Left hindlimb (tissue), 1 donor: ENCODE results near the gene TNFRSF21.
A peak's percentile ranks its signal among the peaks of the same experiment; 100 is the strongest.
"Not testable (repeated sequence)": the region's sequence is repeated elsewhere in the genome, so short reads cannot be mapped to it uniquely, and the experiment has no call there.

Experiments
- DNase-seq: peaks from one replicate; pipeline ENCODE4 v3.0.0-alpha.2; 2018

Gene TNFRSF21

GRCh38 chr6:47283993-47284392 is 25.7 kb downstream of the TNFRSF21 start:
- DNase-seq = no peak

- no peak for DNase-seq
Observed at GRCh38 chr6:47278545-47278944, 31.2 kb downstream of the TNFRSF21 start.

GRCh38 chr6:47277702-47278101 is 32.0 kb downstream of the TNFRSF21 start:
- no peak for DNase-seq

DNA sequence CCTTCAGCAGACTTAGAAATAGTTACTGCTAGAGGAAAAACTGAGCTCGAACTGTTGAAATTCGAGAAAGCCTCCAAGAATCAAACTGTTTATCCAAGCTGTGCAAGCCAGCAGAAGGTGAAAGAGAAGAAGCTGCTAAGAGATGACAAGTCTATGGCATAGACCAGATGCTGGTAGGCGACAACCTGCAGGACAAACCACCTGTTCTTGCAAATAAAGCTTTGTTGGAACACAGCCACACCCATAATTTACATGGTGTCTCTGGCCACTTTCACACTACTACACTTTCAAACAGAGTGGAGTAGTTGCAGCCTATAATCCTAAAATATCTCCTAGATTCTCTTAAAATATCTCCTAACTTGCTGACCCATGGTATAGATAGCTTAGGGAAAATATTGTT is 33.3 kb downstream of the TNFRSF21 start:
- DNase-seq = no peak

DNA sequence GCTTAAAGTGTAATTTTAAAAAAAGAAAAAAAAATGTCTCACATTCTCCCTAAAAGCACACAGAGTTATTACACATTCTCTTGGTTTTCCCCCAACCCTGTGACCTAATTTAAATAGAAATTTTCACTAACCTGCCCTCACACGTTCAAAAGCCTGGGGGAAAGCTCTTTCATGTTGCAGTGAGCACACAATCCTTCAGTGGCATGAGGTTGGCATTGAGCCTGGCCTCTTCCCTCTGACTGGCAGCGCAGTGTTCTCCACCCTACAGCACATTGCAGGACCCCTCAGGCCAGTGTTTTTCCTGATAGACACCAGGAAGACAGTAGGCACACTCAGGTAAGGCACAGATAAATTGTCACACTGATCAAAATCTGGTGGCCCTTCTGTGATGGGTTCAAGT is 34.1 kb downstream of the TNFRSF21 start:
- DNase-seq = no peak

DNA sequence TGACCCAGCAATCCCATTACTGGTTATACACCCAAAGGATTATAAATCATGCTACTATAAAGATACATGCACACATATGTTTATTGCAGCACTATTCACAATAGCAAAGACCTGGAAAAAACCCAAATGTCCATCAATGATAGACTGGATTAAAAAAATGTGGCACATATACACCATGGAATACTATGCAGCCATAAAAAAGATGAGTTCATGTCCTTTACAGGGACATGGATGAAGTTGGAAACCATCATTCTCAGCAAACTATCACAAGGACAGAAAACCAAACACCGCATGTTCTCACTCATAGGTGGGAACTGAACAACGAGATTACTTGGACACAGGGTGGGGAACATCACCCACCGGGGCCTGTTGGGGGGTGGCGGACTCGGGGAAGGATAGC is 34.6 kb downstream of the TNFRSF21 start:
- DNase-seq = not testable (repeated sequence)

DNA sequence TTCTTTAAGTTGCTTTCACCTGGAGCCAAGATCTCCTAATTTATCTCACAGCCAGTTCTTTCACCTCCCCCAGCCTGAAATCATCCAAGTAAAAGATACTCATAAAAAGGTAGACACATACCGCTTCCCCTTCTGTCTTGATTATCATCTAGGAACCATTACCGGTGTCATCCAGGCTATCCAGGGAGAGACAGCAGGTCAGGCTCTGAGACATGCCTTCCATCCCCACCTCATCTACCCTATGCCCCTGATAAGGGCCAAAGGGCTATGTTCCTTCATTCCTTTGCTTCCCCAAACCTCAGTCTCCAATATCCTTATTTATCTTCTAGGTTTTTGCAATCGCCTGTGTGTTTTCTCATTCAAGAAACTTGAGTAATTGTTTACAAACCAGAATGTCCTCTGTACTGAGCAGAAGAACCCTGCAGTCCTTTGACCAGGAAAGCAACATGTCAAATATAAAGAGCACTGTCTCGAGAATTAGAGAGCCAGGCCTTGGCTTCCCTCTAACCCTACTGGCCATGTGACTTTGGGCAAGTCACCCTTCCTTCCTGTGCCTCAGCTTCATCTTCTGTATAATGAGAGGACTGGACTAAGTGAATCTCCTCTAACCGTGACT is 41.0 kb downstream of the TNFRSF21 start:
- no peak for DNase-seq

GRCh38 chr6:47267301-47267700 is 42.4 kb downstream of the TNFRSF21 start:
- DNase-seq = no peak

DNA sequence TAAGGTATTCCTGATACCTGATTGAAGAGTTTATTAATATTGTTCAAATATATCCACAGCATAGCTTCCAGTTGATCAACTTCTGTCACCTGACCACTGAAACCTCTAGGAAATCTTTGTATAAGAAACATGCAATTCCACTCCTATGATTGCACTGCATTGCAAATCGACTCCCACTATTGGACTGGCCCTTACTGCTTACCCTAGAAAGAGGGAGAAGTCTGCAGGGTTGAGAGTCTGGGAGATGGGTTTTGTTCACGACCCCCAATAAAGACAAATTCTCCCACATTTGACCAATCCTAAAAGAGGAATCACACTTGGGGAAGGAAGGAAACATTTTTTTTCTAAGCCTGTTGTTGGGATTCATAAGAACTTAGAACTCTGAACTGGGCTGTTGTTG is 43.7 kb downstream of the TNFRSF21 start:
- DNase-seq = no peak

GRCh38 chr6:47264775-47265184 is 44.9 kb downstream of the TNFRSF21 start:
- DNase-seq = peak; percentile 55

DNA sequence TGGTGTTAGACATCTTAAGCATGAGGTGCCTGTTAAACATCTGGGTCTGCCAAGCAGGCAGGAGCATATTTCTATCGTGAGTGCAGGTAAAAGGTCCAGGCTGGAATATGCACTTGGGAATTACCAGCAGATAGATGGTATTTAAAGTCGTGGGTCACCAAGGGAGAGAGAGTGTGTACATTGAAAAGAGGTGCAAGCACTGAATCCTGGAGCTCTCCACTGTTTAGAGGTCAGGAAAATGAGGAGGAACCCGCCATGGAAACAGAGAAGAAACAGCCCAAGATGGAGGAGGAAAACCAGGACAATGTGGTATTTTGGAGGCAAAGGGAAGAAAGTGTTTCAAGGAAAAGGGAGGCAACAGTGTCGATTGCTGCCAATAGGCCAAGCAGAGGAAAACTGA is 46.4 kb downstream of the TNFRSF21 start:
- DNase-seq = no peak

GRCh38 chr6:47262231-47262630 is 47.5 kb downstream of the TNFRSF21 start:
- DNase-seq = no peak

GRCh38 chr6:47261191-47261590 is 48.5 kb downstream of the TNFRSF21 start:
- DNase-seq = no peak

DNA sequence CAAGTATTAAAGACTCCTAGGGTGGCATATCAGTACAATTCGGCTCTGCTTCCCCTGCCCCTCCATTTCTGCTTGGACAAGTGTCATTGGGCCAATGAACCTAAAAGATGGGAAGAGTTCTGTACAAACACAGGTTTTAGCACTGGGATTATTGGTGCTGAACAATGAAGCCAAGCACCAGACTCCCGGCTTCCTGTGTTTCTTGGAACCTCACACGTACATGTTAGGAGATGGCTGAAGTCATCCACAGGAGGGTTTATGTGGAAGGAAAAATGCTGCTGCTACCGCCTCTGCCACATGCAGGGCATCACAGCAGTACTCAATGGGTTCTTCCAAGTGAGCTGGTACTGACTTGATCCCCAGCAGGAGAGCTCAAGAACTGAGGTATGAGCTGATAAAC is 49.7 kb downstream of the TNFRSF21 start:
- DNase-seq = no peak

DNA sequence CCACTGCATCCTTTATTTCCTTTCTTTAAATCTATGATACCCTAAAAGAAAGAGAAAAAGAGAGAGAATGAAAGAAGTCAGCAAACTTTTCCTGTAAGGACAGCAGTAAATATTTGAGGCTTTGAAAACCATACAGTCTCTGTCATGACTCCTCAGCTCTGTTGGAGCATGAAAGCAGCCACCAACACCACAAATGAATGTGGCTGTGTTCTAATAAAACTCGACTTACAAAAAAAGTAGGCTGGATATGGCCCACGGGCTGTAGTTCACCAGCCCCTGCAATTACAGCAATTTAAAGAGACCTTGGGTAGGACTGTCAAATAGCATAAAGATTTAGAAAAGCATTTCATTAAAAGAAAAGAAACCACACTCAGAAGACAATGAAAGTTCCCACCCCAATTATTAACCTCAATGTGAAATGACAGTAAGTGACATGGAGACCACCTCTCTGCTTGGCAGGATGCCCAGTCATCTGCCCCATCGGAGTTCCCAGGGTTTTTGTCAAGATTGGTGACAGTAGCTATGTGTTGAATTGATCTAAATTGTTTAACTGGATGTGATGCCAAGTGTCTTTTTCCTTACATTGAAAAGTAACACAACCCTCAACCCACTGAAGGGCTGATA is 50.9 kb downstream of the TNFRSF21 start:
- no peak for DNase-seq

- DNase-seq = no peak
Observed at GRCh38 chr6:47256981-47257730, 52.5 kb downstream of the TNFRSF21 start.

DNA sequence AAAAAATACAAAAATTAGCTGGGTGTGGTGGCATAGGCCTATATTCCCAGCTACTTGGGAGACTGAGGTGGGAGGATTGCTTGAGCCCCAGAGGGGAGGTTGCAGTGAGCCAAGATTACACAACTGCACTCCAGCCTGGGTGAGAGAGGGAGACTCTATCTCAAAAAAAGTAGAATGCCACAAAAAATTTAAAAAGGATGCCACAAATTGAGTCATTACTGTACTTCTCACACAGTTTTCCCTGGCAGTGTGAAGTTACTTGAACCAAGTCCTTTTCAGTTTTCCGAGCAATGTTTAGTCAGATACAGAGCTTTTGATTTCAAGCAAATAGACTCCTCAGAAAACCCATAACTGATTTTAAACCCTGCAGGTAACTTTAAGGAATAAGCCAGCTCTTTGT is 53.3 kb downstream of the TNFRSF21 start:
- no peak for DNase-seq

DNA sequence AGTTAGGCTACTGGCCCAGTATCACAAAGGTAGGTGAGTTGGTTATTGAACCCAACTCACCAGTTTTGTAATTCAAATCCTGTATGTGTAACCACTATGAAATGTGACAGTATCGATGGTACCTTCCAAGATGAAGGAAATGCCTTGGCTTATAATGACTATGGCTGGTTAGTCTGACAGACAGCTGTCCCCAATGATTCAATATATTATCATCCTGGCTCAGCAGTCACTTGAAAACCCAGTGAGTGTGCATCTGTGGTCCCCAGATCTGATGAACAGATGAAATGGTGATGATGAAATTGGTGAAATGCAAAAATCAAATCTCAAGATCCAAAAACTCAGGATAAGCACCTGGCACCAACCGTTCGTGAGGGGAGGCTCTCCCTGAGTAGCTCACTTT is 54.8 kb downstream of the TNFRSF21 start:
- DNase-seq = no peak

DNA sequence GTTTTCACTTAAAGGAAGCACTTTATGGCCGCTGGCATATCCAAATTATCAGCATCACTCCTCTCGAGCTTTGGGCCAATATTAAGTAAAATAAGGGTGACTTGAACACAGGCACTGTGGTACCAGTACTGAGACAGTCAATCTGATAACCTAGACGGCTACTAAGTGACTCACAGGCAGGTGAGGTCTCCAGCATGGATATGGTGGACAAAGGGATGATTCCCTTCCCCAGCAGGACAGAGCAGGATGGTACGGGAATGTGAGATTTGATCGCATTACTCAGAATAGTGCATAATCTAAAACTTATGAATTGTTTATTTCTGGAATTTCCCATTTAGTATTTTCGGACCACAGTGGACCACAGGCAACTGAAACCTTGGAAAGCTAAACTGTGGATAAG is 55.7 kb downstream of the TNFRSF21 start:
- no peak for DNase-seq

DNA sequence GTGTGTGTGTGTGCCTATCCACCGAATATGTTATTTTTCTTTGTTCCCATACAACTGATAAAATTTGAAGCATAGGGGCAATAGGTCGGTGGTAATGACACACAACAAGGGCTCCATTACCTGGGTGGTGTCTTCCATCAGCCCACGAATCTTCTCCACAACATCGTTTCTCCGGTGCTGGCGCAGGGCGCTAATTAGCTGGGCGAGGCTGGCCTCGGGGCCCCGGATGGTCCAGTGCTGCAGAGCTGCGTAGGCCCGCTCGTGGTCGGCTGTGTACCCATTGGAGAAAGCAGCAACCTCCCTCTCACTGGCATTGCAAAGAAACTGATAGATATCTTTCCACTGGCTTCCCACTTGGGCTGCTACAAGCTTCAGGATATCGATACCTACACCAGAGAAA is 56.6 kb downstream of the TNFRSF21 start:
- DNase-seq = no peak

GRCh38 chr6:47252633-47253032 is 57.1 kb downstream of the TNFRSF21 start:
- DNase-seq = no peak

GRCh38 chr6:47251396-47251795 is 58.3 kb downstream of the TNFRSF21 start:
- no peak for DNase-seq

- no peak for DNase-seq
Observed at GRCh38 chr6:47250302-47250701, 59.4 kb downstream of the TNFRSF21 start.

DNA sequence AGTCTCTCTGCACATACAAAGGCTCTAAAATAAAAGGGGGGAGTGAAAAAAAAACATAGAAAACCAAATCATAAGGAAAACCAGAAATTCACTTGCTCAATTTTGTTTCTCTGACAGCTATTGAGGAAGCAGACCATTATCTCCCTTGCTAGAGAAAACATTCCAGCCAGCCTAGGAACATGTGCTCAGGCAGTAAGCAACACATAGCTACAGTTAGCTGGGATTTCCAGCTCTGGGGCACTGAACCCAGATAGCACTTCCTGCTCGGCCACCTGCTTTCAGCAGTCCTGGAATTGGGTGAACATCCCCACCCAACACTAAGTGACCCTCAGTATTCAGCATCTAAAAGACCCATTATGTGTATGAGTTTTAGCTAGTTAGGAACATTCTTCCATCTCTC is 61.3 kb downstream of the TNFRSF21 start:
- no peak for DNase-seq
